ENCODE data around the gene CSPG5.
A peak's percentile ranks its signal among the peaks of the same experiment; 100 is the strongest.

Gene CSPG5

DNA sequence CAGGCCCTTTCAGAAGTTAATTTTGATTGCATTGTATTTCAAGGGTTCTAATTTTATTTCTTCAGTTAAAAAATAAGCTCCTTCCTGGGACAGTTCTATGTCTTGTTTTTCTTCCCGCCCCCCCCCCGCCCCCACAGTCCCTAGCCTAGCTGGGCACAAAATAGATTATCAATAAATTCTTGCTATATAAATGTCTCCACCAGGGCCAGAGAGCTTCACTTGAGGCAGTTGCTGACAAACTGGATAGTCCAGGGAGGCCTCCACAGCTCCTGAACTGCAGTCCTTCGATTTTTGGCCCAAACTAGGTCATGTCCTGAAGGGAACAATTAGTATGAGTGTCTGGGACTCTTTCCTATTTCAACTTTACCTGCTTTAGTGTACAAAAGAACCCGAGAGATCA, 9.9 kb upstream of the CSPG5 start:
- DNase-seq, result no peak

DNA sequence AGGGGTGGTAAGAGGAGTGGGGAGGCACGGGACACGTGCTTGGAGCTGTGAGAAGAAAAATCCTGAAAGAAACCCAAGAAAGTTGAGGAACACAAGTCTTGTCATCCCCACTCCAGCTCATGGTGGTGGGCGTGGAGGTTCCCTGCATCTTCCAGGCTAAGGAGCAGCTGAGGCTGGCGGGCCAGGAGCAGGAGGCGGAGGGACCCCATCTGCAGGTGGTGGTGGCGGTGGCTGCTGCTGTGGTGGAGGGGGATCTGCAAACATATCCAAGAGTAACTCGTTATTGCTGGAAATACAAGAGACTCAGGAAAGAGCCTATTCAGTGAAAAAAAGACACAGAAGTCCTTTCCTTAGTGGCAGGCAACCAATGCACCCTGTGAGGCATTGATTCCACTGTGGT, 9.4 kb upstream of the CSPG5 start:
- no peak for DNase-seq

DNA sequence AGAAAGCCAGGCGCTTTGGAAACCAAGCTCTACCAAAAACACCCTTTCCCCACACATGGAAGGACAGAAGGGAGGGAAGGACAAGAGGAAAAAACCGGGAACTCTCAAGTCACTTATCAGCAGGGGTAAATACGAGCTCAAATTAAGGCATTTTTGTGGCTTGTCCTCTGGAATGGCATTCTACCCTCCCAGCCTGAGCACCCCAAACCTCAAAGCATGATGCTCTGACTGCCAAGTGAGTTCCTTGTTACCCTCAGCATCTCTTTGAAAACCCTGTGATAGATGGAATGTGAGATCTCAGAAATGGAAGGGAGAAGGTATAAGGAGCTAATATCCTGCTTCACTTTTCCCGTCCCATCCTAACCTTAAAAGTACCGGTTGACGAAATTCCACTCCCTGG, 8.1 kb upstream of the CSPG5 start:
- no peak for DNase-seq

GRCh38 chr3:47583320-47584075, 4.8 kb upstream of the CSPG5 start:
- DNase-seq, result no peak

- no peak for DNase-seq
Measured at GRCh38 chr3:47581835-47582234, 3.2 kb upstream of the CSPG5 start.

GRCh38 chr3:47581422-47581821, 2.8 kb upstream of the CSPG5 start:
- DNase-seq, result no peak

DNA sequence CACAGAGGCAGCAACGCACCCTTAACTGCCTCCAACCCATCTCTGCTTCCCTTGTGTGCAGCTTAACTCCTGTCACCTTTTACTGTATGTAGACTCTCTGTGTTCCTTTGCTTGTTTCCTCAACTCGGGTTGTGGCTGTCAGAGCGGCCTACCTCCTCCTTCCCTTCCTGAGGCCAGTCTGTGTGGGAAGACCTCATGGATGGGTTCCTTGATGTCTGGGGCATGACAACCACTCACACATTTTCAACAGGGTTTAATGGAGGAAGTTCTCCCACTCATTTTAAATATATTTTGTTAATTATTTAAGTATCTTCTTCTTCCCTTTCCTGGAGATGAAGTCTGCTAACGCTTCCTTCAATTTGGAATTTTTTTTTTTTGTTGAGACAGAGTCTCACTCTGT, 1.8 kb upstream of the CSPG5 start:
- no peak for DNase-seq

DNA sequence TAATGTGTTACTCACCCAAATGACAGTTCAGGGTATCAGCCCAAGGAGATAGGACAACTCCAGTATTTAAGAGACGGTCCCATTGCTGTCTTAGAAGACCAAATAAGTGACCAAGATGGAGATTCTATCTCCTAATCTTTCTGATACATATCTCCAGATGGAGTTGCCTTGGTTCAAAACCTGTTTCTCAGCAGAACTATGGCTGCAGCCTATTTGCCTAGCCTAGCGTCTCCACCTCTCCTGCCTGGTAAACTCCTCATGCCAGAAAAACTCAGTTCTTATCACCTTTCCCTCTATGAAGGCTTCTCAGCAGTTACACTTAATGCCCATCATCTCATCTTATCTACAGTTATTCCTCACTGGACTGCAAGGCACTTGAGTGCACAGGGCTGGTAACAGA, 1.2 kb upstream of the CSPG5 start:
- no peak for DNase-seq

DNA sequence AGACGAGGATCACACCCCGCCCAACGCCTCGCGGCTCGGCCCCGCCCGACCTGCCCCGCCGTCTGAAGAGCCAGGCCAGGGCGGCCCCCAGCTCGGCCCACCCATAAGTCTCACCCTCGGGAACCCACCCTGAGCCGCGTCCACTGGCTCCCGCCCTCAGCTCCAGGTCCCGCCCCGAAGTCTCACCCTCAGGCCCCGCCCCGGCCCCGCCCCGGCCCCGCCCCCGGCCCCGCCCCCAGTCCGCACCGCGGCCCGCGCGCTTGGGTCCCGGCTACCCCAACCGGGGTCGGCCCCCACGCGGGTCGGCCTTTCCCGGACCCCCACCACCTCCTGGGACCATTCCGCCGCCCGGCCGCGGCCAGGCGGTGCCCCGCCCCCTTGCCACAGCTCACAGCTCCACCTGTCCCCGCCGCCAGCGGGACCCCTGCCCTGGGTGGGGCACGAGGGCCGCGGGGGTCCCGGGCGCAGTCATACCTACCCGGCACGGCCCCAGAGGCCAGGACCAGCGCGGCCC, 489 bp downstream of the CSPG5 start:
- DNase-seq, result peak in 43 of 56 donors; percentile 10 to 80 (median 38)

DNA sequence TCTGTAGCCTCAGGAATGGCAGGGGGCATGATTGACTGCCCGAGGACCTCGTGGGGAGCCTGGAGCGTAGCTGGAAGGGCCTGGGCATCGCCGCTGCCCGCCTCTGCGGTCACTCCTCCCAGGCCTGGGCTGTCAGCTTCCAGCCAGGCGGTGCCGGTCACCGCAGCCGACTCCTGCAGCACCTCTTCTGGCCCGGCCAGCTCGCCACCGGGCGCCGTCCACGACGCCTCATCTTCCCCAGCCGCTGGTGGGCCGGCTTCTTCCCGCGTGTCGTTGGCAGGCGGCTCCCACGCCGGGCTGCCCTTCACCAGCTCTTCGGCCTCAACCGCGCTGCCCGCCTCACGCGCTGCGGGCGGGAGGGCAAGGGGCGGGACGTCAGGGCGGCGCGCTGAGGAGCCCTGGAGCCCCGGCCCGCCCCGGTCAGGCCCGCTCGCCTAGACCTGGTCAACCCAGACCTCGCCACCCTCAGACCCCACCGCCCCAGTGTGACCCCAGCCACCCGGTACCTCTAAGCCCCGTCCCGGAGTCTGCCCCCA, 1.0 kb downstream of the CSPG5 start:
- peak in 3 of 56 donors; percentile 10 to 66 (median 38) for DNase-seq

DNA sequence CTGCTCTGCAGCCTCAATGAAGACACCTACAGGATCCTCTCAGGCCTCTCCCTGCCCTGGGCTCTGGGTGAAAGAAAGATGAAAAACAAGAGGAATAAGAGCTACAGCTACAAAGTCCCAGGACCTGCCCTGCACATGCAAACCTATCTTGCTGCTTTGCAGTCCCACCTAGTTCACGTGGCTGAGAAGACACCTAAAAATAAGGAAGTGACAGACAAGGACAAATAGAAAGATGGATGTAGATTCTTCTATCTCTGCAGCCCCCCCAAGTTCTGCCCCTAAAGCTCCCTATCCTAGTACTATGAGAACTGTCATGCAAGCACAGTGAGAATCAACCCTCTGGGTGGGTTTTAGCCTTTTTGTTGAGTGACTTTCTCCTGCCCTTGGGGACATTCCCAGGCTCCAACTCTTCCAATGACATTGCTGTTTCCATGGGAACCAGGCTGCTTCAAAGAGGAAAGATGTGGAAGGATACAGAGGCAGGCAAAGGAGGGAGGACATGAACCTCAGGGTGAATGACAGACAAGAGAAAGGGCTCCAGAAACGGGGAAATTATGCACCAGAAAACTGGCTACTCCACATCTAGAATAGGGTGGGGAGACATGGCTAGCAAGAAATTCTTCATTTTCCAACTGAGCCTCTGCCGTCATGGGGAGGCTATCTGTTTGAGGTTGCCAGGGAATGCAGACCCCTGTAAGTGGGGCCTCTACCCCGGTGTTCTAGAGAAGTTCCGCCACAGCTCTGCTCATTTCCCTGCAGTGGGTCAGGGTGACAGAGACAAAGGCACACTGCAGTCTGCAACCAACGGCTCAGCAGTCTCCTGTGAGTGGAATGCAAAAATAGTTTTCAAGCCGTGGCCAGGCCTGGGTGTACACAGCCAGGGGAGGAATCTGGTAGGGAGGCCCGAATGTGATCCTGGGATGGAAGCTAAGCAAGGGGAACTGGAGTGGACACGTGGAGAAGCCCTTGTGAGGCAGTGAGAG, 5.2 kb downstream of the CSPG5 start:
- DNase-seq, result peak in 41 of 56 donors; percentile 9 to 78 (median 44)

DNA sequence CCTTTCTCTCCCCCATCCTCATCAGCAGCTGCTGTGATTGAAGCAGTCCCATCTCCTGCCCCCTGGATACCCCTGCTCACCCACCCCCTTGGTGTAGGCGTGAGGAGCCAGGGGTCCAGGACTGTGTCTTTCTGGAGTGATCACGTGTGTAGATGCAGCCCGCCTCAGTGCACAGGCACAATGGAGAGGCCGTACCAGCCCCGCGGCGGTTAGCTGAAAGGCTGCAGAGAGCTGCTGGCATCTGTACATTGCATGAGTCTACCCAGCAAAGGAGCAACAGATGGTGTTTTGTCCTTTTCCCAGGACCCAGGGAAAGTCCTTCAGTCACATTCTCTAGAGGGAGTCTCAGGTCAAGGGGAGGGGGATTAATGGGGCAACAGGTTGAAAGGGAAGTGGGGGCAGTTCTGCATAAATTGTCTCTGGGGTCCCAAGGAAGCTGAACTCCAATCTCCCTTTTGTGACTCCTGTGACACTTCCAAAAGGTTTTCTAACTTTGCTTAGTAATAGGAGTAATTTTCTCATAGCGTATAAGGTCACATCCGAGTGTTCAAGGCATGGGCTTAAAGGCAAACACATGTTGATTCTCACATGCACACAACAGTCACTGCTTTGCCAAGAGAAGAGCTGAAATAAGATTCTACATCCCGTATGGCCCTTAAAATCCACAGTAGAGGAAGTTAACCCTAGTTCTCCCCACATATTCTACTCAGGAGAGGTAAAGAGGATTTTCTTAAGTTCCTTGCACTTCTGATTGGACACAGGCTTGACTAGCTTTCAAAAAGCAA, 7.1 kb downstream of the CSPG5 start:
- peak in 37 of 56 donors; percentile 6 to 69 (median 30) for DNase-seq

- no peak for DNase-seq
Measured at GRCh38 chr3:47568901-47569300, 9.8 kb downstream of the CSPG5 start.

GRCh38 chr3:47567149-47567548, 11.5 kb downstream of the CSPG5 start:
- DNase-seq, result no peak

DNA sequence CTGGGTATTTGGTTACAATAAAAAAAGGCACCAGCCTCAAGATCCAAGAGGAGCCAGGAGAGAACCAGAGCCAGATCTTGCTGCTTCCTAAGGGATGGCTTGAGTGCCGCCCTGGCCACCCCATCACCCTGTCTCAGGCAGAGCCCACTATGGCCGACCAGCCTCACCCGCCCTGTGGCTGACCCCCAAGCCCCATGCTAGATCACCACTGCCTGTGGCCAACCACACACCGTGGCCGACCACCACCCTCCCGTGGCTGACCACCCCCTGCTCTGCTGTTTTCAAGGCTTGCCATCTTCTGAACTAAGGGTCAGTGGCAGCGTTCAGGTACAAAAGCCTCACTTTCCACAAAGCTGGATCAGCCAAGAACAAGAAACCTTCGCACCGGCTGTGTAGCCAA, 12.0 kb downstream of the CSPG5 start:
- DNase-seq, result no peak

- no peak for DNase-seq
Measured at GRCh38 chr3:47565734-47566550, 12.7 kb downstream of the CSPG5 start.

DNA sequence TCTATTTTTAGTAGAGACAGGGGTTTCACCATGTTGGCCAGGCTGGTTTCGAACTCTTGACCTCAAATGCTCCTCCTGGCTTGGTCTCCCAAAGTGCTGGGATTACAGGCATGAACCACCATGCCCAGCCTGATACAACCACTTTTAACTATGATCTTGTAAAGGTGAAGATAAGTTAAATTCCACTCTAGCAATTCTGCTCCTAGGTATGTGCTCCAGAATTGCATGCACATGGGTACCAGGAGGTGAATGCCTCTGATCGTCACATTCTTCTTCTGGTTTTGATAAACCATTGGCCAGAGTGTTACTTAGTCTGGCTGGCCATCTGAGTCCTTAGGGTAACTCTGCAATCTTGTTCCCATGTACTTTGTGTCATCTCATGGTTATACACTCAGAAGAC, 22.3 kb downstream of the CSPG5 start:
- DNase-seq, result no peak

GRCh38 chr3:47554335-47554734, 24.3 kb downstream of the CSPG5 start:
- DNase-seq, result no peak

DNA sequence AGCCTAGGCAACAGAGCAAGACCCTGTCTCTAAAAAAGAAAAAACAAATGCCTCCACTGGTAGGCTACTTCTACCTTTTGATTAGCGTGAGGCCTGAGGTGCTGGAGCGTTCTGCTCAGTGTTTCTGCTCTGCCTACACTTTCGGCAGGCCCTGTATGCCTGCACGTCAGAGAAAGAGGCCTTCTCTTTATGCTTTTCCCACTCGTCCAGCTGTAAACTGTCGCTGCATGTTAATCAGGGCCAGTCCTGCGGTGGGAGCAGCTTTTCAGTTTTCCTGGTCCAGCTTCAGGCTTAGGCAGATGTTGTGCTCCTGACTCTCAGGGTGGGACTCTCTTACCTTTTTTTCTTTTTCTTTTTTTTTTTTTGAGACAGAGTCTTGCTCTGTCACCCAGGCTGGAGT, 25.3 kb downstream of the CSPG5 start:
- DNase-seq, result peak in 1 of 56 donors; percentile 13
